Right lobe of liver (tissue), 6 donors: Measurements from ENCODE around the gene RGS10. TPM values are rescaled to one million over a fixed set of nuclear protein-coding genes. Genes with fewer than 3 reads are reported as not detected.

ENCODE experiments used
- ATAC-seq, 4 donors: fragments of 200-7000 bp; cut with Tn5 transposase; one replicate each; pipeline ENCODE4 v1.9.1; 2020; ENCODE audit warnings: mild to moderate bottlenecking in 4 of 4, moderate library complexity in 4 of 4
- DNase-seq, 3 donors: peaks; one replicate each; pipeline ENCODE4 v3.0.0-alpha.2; 2020
- H3K27ac ChIP-seq, 3 donors: fragments of 200-600 bp; one replicate each; pipeline ENCODE4 v1.8.0; 2022
- H3K27me3 ChIP-seq, 2 donors: fragments of 200-600 bp; one replicate each; pipeline ENCODE4 v1.8.0; 2022
- H3K36me3 ChIP-seq, 4 donors: fragments of 200-600 bp; sonication (generic) in 1 of 4; one replicate each; pipeline versions ENCODE4 v1.5.1 to v1.8.0; 2017 to 2022; ENCODE audit warnings: control low read depth in 1 of 4
- H3K4me1 ChIP-seq, 4 donors: fragments of 200-600 bp; sonication (generic) in 1 of 4; one replicate each; pipeline versions ENCODE4 v1.5.1 to v1.8.0; 2017 to 2022; ENCODE audit warnings: control low read depth in 1 of 4
- H3K4me3 ChIP-seq, 3 donors: fragments of 200-600 bp; one replicate each; pipeline ENCODE4 v1.8.0; 2022
- H3K9me3 ChIP-seq, 4 donors: fragments of 200-600 bp; sonication (generic) in 1 of 4; one replicate each; pipeline versions ENCODE4 v1.5.1 to v1.8.0; 2017 to 2022; ENCODE audit warnings: control low read depth in 1 of 4
- POLR2A ChIP-seq: fragments of 450-650 bp; IDR thresholded peaks from one replicate; pipeline ENCODE4 v1.6.1; 2017; ENCODE audit warnings: antibody characterized with exemption, mild to moderate bottlenecking
- WGBS: methylation state at CpG from one replicate; pipeline ENCODE4 v1.1.6; 2018; ENCODE audit warnings: low coverage, low lambda C conversion rate; ENCODE audit not compliant: insufficient coverage; ENCODE audit errors: missing lambda C conversion rate; 5-methylcytosine and 5-hydroxymethylcytosine counted together
- intact Hi-C, 2 donors: fragments of 100-400 bp; cut with DNase I; formaldehyde crosslinking; loops; one replicate each; pipeline versions ENCODE4 v1.11.2 to v1.14.1; 2022
- total RNA-seq, 6 experiments: library from RNA; depleted of rRNA in 2 of 6; stranded (reverse); fragments of >200 nt in 2 of 6; fragmentation: NEBNext Ultra II Directional in 3 of 6; extraction: Animal tissue kit (Norgen Biotek cat#: 25700) in 3 of 6; gene quantifications; one replicate each; pipeline versions ENCODE4 v1.1.0 to v1.2.4, GENCODE V29; 2016 to 2023
- TF ChIP-seq, protein P1 (sequence below), 4 donors: fragments of 200-600 bp in 3 of 4; fragments of 450-650 bp in 1 of 4; IDR thresholded peaks; one replicate each; pipeline versions ENCODE4 v1.5.1 to v1.8.0; 2016 to 2022; ENCODE audit warnings: antibody characterized with exemption in 4 of 4, mild to moderate bottlenecking in 2 of 4
- donor health status: DM: no; HTN: yes; CAD: no.
- donor health status: DM: no; HTN: no; CAD: no.
- donor health status: DM: no; HTN: no; CAD: no.
- donor health status: DM: no; HTN: yes; CAD: no.
- donor health status: DM: no; HTN: yes; CAD: no.

Gene RGS10
- total RNA-seq, 6 experiments from 2014 or later, result 0.95 to 5.2 (median 3.7) TPM

DNA sequence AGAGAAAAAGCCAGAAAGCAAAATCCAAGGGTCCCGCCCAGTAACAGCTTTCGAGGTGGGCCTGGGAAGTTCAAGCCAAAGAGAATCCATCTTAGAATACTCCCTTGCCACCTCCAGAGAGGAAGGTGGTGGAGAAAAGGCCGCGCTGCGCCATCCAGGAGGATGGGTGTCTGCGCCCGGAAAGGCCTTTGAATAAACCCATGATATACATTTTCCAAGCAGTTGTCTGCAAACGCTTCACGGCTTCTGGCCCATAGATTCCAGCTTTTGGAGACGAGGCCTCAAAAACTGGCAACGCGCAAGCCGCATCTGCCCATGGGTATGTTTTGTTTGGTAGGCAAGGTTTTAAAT lies 17.8 kb downstream of the RGS10 start:
- H3K4me3 ChIP-seq, result no peak overlapping the region
- H3K4me1 ChIP-seq, result no peaks in the 10 kb centered on the region
- H3K27ac ChIP-seq, result no peak overlapping the region
- DNase-seq (no peak), ATAC-seq (no peak)
- H3K27me3 ChIP-seq, result no peaks in the 10 kb centered on the region
- no peaks in the 10 kb centered on the region for H3K36me3 ChIP-seq
- 87% methylated on average over 12 of the region's 13 CpGs for WGBS
- no peaks in the 10 kb centered on the region for H3K9me3 ChIP-seq
- no peak for TF ChIP-seq POLR2A
- TF ChIP-seq, protein P1, sequence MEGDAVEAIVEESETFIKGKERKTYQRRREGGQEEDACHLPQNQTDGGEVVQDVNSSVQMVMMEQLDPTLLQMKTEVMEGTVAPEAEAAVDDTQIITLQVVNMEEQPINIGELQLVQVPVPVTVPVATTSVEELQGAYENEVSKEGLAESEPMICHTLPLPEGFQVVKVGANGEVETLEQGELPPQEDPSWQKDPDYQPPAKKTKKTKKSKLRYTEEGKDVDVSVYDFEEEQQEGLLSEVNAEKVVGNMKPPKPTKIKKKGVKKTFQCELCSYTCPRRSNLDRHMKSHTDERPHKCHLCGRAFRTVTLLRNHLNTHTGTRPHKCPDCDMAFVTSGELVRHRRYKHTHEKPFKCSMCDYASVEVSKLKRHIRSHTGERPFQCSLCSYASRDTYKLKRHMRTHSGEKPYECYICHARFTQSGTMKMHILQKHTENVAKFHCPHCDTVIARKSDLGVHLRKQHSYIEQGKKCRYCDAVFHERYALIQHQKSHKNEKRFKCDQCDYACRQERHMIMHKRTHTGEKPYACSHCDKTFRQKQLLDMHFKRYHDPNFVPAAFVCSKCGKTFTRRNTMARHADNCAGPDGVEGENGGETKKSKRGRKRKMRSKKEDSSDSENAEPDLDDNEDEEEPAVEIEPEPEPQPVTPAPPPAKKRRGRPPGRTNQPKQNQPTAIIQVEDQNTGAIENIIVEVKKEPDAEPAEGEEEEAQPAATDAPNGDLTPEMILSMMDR (IDR thresholded peaks at IDR 0.05), result no peak
- intact Hi-C loops, result no loop called here

DNA sequence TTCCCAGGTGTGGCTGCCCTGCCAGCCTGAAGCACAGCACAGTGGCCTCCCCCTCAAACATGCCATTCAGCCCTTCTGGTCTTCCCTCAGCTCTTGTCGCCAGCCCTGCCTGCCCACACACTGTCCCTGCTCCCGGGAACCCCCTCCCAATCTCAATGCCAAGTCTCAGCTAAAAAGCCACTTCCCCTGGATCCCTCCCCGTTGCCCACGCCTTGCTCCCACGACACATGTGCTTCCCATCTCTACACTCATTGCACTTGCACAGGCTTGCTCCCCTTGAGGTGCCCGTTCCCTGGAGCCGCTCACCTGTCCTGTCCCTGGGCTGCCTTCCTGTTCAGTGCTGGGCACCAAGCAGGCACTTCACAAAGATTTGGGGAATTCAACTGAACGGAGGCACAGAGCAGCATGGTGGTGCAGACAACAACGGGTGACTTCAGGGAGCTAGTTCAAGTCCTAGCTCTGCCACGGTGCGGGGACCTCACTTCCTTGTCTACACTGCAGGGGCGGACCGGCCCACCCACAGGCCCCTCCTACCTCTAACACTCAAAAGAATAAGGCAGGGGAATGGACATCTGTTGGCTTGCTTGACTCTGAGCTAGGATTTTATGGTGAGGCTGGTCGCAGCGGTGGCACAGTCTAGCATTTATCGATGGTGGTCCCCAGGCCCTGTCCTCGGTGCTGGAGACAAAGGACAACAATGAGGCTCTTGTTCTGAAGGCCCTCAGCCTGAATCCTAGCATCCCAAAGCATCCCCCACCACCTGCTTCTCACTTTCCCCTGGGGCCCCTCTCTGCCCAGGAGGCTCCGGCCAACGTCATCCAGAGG lies 18.4 kb downstream of the RGS10 start:
- H3K4me1 ChIP-seq, result no peaks in the 10 kb centered on the region
- H3K9me3 ChIP-seq, result no peaks in the 10 kb centered on the region
- intact Hi-C loops, result no loop called here
- H3K27me3 ChIP-seq, result no peaks in the 10 kb centered on the region
- peak in 1 of 4 donors; percentile 14 for ATAC-seq
- no peak for TF ChIP-seq POLR2A
- TF ChIP-seq, protein P1 (IDR thresholded peaks at IDR 0.05), result no peak
- no peaks in the 10 kb centered on the region for H3K36me3 ChIP-seq
- H3K4me3 ChIP-seq, result no peak overlapping the region
- no peak overlapping the region for H3K27ac ChIP-seq
- WGBS, result 86% methylated on average over 11 of the region's 19 CpGs
- no peak for DNase-seq

DNA sequence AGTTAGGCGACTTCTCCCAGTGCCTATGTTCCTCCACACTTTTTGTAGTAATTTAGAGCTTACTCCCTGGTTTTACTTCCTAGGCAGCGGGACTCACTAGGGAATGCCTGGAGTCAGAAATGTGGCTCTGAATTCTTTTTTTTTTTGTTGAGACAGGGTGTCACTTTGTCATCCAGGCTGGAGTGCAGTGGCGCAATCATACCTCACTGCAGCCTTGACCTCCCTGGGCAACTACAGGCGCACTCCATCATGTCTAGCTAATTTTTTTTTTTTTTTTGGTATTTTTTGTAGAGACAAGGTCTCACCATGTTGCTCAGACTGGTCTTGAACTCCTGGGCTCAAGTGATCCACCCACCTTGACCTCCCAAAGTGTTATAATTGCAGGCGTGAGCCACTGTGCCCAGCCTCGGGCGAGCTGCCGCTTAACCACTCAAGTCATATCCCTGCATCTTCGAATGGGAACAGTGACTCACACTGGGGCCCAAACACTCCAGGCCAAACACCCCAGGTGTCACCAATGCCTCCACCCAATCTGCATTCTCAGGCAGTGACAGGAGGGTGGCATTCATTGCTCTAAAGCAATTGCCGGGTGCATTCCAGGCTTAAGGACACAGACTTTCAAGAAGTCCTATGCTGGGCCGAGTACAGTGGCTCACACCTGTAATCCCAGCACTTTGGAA lies 19.6 kb downstream of the RGS10 start:
- no peak overlapping the region for H3K4me3 ChIP-seq
- DNase-seq (no peak), ATAC-seq (no peak)
- no peaks in the 10 kb centered on the region for H3K4me1 ChIP-seq
- no peaks in the 10 kb centered on the region for H3K36me3 ChIP-seq
- TF ChIP-seq, protein P1 (IDR thresholded peaks at IDR 0.05), result no peak
- no peak for TF ChIP-seq POLR2A
- no peak overlapping the region for H3K27ac ChIP-seq
- H3K9me3 ChIP-seq, result no peaks in the 10 kb centered on the region
- WGBS, result 83% methylated on average over 10 of the region's 11 CpGs
- intact Hi-C loops, result no loop called here
- no peaks in the 10 kb centered on the region for H3K27me3 ChIP-seq

DNA sequence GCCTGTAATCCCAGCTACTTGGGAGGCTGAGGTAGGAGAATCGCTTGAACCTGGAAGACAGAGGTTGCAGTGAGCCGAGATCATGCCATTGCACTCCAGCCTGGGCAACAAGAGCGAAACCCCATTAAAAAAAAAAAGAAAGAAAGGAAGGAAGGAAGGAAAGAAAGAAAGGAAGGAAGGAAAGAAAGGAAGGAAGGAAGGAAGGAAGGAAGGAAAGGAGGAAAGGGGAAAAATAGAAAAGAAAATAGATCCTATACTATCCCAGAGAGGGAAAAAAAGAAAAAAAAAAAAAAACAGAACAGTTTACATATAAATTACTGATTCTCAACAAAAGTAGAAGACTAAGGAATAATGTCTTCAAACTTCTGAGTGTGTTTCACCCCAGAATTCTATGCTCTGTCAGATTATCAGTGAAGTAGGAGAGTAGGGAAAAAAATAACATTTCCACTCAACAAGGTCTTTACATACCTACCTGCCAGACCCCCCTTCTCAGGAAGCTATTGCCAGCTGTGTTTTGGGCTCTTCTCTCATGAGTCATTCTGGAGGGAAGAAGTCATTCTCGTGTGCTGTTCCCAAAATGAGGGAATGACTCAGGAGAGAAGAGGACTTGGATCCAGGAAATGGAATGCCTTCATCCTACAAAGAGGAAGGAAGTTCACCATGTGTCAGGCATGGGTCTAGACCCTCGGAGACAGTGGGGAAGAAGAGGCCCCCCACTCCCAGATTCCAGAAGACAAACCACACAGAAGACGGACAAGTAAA lies 20.9 kb downstream of the RGS10 start:
- 77% methylated on average over 6 of the region's 6 CpGs for WGBS
- ATAC-seq (no peak), DNase-seq (no peak)
- no peaks in the 10 kb centered on the region for H3K4me1 ChIP-seq
- no peaks in the 10 kb centered on the region for H3K36me3 ChIP-seq
- TF ChIP-seq POLR2A, result no peak
- TF ChIP-seq, protein P1 (IDR thresholded peaks at IDR 0.05), result no peak
- no peaks in the 10 kb centered on the region for H3K27me3 ChIP-seq
- no peaks in the 10 kb centered on the region for H3K9me3 ChIP-seq
- intact Hi-C loops, result no loop called here
- H3K27ac ChIP-seq, result no peak overlapping the region
- no peak overlapping the region for H3K4me3 ChIP-seq
